Measurements from ENCODE around the gene ALKBH8. TPM values are rescaled to one million over a fixed set of nuclear protein-coding genes. Genes with fewer than 3 reads are reported as not detected.
"Not testable (repeated sequence)": the region's sequence is repeated elsewhere in the genome, so short reads cannot be mapped to it uniquely, and the experiment has no call there.

ALKBH8 gene
- total RNA-seq, 2 experiments from 2014 or later: 13.3 to 13.4 TPM

GRCh38 chr11:107547961-107548360, 17.6 kb downstream of the ALKBH8 start:
- POLR2A ChIA-PET: no interaction called here
- intact Hi-C loops (cut with micrococcal nuclease): no loop called here
- Mint-ChIP-seq H3K27ac (no peak overlapping the region), H3K4me1 (ENCODE audit: low read depth) (peaks cover 10% of the 10 kb centered on the region), H3K36me3 (ENCODE audit: low read depth) (peaks cover 34% of the 10 kb centered on the region), H3K27me3 (no peaks in the 10 kb centered on the region), H3K9me3 (no peaks in the 10 kb centered on the region), H3K4me3 (no peak overlapping the region)
- TF ChIP-seq, protein P1, sequence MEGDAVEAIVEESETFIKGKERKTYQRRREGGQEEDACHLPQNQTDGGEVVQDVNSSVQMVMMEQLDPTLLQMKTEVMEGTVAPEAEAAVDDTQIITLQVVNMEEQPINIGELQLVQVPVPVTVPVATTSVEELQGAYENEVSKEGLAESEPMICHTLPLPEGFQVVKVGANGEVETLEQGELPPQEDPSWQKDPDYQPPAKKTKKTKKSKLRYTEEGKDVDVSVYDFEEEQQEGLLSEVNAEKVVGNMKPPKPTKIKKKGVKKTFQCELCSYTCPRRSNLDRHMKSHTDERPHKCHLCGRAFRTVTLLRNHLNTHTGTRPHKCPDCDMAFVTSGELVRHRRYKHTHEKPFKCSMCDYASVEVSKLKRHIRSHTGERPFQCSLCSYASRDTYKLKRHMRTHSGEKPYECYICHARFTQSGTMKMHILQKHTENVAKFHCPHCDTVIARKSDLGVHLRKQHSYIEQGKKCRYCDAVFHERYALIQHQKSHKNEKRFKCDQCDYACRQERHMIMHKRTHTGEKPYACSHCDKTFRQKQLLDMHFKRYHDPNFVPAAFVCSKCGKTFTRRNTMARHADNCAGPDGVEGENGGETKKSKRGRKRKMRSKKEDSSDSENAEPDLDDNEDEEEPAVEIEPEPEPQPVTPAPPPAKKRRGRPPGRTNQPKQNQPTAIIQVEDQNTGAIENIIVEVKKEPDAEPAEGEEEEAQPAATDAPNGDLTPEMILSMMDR (IDR thresholded peaks at IDR 0.05): no peak
- DNase-seq: no peak
- CTCF ChIA-PET: interaction anchor here (0.7 to 10.3 kb wide), 8 partner anchors 8 to 249 kb away, joined by 3 to 111 read pairs (median 4); partner anchors contain the start of gene ALKBH8
- ATAC-seq: no peak

DNA sequence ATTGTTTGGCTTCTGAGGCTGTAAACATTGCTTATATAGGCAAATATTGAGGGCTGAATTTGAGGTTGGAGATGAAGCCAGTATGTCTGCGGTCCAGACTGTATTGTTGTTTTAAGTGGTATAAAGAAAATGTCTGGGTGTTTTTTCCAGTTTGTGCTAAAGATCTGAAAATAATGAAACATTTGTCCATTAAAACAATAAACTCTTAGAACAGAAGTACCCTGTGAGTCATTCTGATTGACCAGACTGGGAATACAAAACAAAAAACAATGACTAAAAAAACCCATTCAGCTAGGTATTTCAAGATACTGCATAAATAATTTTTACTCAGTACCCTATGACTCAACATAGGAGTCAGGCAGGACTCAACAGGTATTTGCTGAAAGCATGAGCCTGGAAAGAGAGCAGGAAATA, 20.4 kb downstream of the ALKBH8 start:
- Mint-ChIP-seq H3K27ac (no peak overlapping the region), H3K36me3 (ENCODE audit: low read depth) (peaks cover 39% of the 10 kb centered on the region), H3K27me3 (no peaks in the 10 kb centered on the region), H3K9me3 (no peaks in the 10 kb centered on the region), H3K4me1 (ENCODE audit: low read depth) (peaks cover 10% of the 10 kb centered on the region), H3K4me3 (no peak overlapping the region)
- TF ChIP-seq, protein P1 (IDR thresholded peaks at IDR 0.05): no peak
- ChIA-PET CTCF (interaction anchor here (10.3 kb wide), 1 partner anchor 20 kb away, joined by 111 read pairs; the partner anchor contains the start of gene ALKBH8), POLR2A (interaction anchor here (0.6 kb wide), 1 partner anchor 159 kb away, joined by 3 read pairs; no protein-coding TSS in a partner anchor)
- intact Hi-C loops (cut with micrococcal nuclease): no loop called here
- ATAC-seq: peak; percentile 27
- DNase-seq: no peak

GRCh38 chr11:107538821-107539220, 26.7 kb downstream of the ALKBH8 start:
- DNase-seq (no peak), ATAC-seq (no peak)
- Mint-ChIP-seq H3K4me1 (ENCODE audit: low read depth) (peaks cover 6% of the 10 kb centered on the region), H3K9me3 (no peaks in the 10 kb centered on the region), H3K4me3 (no peak overlapping the region), H3K36me3 (ENCODE audit: low read depth) (peaks cover 50% of the 10 kb centered on the region), H3K27ac (no peak overlapping the region), H3K27me3 (no peaks in the 10 kb centered on the region)
- ChIA-PET CTCF (interaction anchor here (4.7 kb wide), 1 partner anchor 11 kb away, joined by 36 read pairs; no protein-coding TSS in a partner anchor), POLR2A (no interaction called here)
- intact Hi-C loops (cut with micrococcal nuclease): no loop called here
- TF ChIP-seq, protein P1 (IDR thresholded peaks at IDR 0.05): no peak

- Mint-ChIP-seq H3K4me1 (ENCODE audit: low read depth) (peaks cover 6% of the 10 kb centered on the region), H3K27ac (no peak overlapping the region), H3K36me3 (ENCODE audit: low read depth) (peaks cover 47% of the 10 kb centered on the region), H3K4me3 (no peak overlapping the region), H3K9me3 (no peaks in the 10 kb centered on the region), H3K27me3 (no peaks in the 10 kb centered on the region)
- CTCF ChIA-PET: interaction anchor here (4.7 kb wide), 1 partner anchor 12 kb away, joined by 36 read pairs; no protein-coding TSS in a partner anchor
- no peak for DNase-seq
- TF ChIP-seq, protein P1 (IDR thresholded peaks at IDR 0.05): no peak
- intact Hi-C loops (cut with micrococcal nuclease): no loop called here
- no peak for ATAC-seq
- POLR2A ChIA-PET: no interaction called here
Measured at GRCh38 chr11:107538239-107538638, 27.3 kb downstream of the ALKBH8 start.

DNA sequence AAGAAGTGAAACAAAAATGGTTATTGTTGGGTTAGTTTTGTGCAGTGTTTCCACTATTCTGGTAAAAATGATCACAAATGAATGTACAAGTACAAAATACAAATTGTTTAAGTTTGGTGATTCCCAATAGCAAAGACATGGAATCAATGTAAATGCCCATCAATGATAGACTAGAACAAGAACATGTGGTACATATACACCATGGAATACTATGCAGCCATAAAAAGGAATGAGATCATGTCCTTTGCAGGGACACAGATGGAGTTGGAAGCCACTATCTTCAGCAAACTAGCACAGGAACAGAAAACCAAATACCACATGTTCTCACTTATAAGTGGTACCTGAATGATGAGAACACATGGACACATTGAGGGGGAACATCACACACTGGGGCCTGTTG, 28.4 kb downstream of the ALKBH8 start:
- CTCF ChIA-PET; H3K4me1 Mint-ChIP-seq (ENCODE audit: low read depth); ATAC-seq; intact Hi-C loops (cut with micrococcal nuclease); DNase-seq; H3K9me3 Mint-ChIP-seq; H3K27me3 Mint-ChIP-seq; H3K27ac Mint-ChIP-seq; H3K4me3 Mint-ChIP-seq; POLR2A ChIA-PET: not testable (repeated sequence)
- peaks cover 42% of the 10 kb centered on the region for H3K36me3 Mint-ChIP-seq (ENCODE audit: low read depth)

Data from activated CD8-positive, alpha-beta T cell treated with anti-CD3 and anti-CD28 coated beads for 36 hours (primary cell).